Testis (tissue), 2 donors: Measurements from ENCODE around the gene PLEKHO2.
"Not testable (repeated sequence)": the region's sequence is repeated elsewhere in the genome, so short reads cannot be mapped to it uniquely, and the experiment has no call there.

Experiments
- CTCF ChIP-seq, 3 experiments: fragments of 450-650 bp in 2 of 3; fragments of 200-600 bp in 1 of 3; sonication (generic) in 1 of 3; IDR thresholded peaks; one replicate each; pipeline ENCODE4 v1.5.1; 2016 to 2019; ENCODE audit warnings: antibody characterized with exemption in 3 of 3, mild to moderate bottlenecking in 2 of 3, moderate library complexity in 1 of 3
- POLR2A ChIP-seq: fragments of 450-650 bp; IDR thresholded peaks from one replicate; pipeline ENCODE4 v1.6.1; 2017; ENCODE audit warnings: antibody characterized with exemption, mild to moderate bottlenecking, moderate library complexity

GRCh38 chr15:64814965-64815364 is 26.8 kb upstream of the PLEKHO2 start:
- TF ChIP-seq CTCF (IDR thresholded peaks at IDR 0.05); POLR2A: not testable (repeated sequence)
